Stimulated activated CD8-positive, alpha-beta memory T cell treated with anti-CD3 and anti-CD28 coated beads, Interleukin-7, amount 100 ng/mL, for 4 hours (primary cell): ENCODE measurements around the gene MUS81.

Experiments used
- DNase-seq, 2 donors: peaks; one replicate each; pipeline ENCODE4 v3.0.0-alpha.2; 2020; ENCODE audit warnings: low read depth in 2 of 2

Gene MUS81

GRCh38 chr11:65871811-65872548 is 11.7 kb downstream of the MUS81 start:
- DNase-seq = no peak

GRCh38 chr11:65872586-65873317 is 12.5 kb downstream of the MUS81 start, which contains the start of gene EFEMP2:
EFEMP2 (minus strand) TSS chr11:65872800; CDS start chr11:65872354, 446 bp downstream.
- DNase-seq = no peak

GRCh38 chr11:65873318-65874156 is 13.3 kb downstream of the MUS81 start:
- peak; percentile 87 to 88 for DNase-seq

GRCh38 chr11:65879617-65880016 is 19.4 kb downstream of the MUS81 start, which contains the start of gene CTSW:
CTSW (plus strand) TSS chr11:65879837; CDS start chr11:65879855, 18 bp downstream.
- DNase-seq = no peak

- no peak for DNase-seq
Measured at GRCh38 chr11:65880027-65880426, 19.8 kb downstream of the MUS81 start.

- no peak for DNase-seq
Measured at GRCh38 chr11:65880844-65881421, 20.7 kb downstream of the MUS81 start.

GRCh38 chr11:65882120-65883057 is 22.2 kb downstream of the MUS81 start:
- DNase-seq = no peak

GRCh38 chr11:65883058-65883761 is 23.0 kb downstream of the MUS81 start:
- DNase-seq = no peak

GRCh38 chr11:65883786-65884715 is 23.8 kb downstream of the MUS81 start:
- DNase-seq = no peak

- DNase-seq = peak; percentile 68
Measured at GRCh38 chr11:65884716-65885092, 24.5 kb downstream of the MUS81 start.

GRCh38 chr11:65885231-65885630 is 25.0 kb downstream of the MUS81 start:
- no peak for DNase-seq

GRCh38 chr11:65885808-65886536 is 25.7 kb downstream of the MUS81 start:
- no peak for DNase-seq

- no peak for DNase-seq
Measured at GRCh38 chr11:65886826-65887722, 26.8 kb downstream of the MUS81 start.

- no peak for DNase-seq
Measured at GRCh38 chr11:65887723-65888162, 27.5 kb downstream of the MUS81 start.

- DNase-seq = peak; percentile 90 to 95
Measured at GRCh38 chr11:65888163-65888814, 28.1 kb downstream of the MUS81 start, which contains the start of gene FIBP. FIBP (minus strand) TSS chr11:65888471; CDS start chr11:65888418, 53 bp downstream.
